GM10248 (cell line): Measurements from ENCODE around the gene ACP4.

Experiments used
- CTCF ChIA-PET: fragments of 300-600 bp; sonication (Branson Sonifier 250); formaldehyde crosslinking; extraction: SDS; loops from one replicate; lab custom pipeline; 2021; ENCODE audit warnings: antibody characterized with exemption; lab: Yijun Ruan, JAX
- POLR2A ChIA-PET: fragments of 350-650 bp; sonication (Branson Sonifier 250); formaldehyde crosslinking; extraction: SDS; loops from one replicate; lab custom pipeline; 2020; ENCODE audit warnings: antibody characterized with exemption; lab: Yijun Ruan, JAX
- DNase-seq: peaks from one replicate; pipeline ENCODE4 v3.0.0; 2012; ENCODE audit errors: extremely low spot score
- TF ChIP-seq, protein P1 (sequence below): IDR thresholded peaks from 2 replicates; pipeline ENCODE4 v1.5.1; 2012; ENCODE audit warnings: mild to moderate bottlenecking, low read depth; ENCODE audit errors: extremely low read depth, missing control alignments, control extremely low read depth

ACP4 gene

DNA sequence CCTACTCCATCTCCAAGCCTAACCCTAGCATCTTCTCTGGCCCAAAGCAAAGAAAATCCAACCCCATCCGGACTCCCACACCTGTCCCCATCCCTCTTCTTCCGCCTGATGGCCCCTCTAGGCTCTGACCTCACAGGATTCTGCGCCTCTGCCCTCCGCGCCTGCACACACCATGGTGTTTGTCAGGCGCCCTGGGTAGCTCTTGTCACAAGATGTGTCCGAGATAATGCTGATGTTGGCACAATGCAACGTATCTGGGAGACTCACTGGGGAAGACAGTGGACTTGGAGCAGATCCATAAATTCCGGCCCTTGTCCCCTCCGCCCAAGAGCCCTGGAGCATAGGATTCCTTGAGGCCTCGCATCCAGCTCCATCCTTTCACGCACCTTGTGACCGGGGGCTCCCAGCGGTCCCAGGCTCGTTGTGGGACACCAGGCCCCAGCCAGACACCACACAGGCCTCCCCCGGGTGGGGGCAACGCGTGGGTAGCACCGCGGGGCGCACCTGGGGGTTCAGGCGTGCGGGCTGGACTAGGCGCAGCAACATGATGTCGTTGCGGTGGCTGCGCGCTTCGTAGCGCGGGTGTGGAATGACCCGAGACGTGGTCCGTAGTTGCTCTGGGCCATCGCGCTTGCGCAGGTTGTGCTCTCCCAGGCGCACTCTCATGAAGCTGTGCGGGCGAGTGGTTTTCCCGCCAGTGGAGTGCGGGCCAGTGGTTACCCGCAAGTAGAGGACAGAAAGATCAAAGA lies 36.5 kb downstream of the ACP4 start:
- ChIA-PET POLR2A (no interaction called here), CTCF (no interaction called here)
- no peak for DNase-seq
- TF ChIP-seq, protein P1, sequence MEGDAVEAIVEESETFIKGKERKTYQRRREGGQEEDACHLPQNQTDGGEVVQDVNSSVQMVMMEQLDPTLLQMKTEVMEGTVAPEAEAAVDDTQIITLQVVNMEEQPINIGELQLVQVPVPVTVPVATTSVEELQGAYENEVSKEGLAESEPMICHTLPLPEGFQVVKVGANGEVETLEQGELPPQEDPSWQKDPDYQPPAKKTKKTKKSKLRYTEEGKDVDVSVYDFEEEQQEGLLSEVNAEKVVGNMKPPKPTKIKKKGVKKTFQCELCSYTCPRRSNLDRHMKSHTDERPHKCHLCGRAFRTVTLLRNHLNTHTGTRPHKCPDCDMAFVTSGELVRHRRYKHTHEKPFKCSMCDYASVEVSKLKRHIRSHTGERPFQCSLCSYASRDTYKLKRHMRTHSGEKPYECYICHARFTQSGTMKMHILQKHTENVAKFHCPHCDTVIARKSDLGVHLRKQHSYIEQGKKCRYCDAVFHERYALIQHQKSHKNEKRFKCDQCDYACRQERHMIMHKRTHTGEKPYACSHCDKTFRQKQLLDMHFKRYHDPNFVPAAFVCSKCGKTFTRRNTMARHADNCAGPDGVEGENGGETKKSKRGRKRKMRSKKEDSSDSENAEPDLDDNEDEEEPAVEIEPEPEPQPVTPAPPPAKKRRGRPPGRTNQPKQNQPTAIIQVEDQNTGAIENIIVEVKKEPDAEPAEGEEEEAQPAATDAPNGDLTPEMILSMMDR: no peak

DNA sequence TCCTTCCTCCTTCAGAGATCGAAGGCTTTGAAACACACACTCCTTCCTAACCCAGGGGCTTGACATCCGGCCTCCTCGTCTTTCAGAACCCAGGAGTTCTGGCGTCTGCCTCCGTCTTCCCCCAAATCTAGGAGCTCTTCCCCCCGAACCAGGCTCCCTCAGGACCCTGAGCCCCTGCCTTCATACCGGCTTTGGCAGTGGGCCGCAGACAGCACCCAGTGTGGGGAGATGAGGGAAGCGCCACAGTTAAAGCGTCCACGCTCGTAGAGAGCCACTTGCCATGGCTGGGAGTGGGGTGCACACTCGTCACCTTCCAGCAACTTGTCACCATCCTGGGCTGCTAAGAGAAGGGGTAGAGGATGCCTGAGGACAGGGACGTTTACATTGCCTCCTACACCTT lies 37.3 kb downstream of the ACP4 start:
- CTCF ChIA-PET: no interaction called here
- POLR2A ChIA-PET: no interaction called here

DNA sequence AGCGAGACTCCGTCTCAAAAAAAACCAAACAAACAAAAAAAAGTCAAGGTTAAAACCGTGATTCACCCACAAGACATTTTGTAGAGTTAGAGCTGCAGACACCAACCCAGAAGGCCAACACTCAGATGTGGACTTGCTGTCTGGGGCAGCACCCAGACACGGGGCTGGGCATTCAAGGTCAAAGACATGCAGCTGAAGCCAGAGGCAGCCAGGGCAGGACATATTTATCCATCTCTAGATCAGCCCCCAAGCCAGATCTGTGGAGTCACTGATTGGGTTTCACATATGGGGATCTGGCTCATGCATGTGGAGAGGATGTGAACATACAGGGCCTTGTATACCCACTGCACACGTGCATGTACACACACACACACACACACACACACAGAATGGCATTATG lies 39.6 kb downstream of the ACP4 start:
- DNase-seq: no peak
- TF ChIP-seq, protein P1: no peak
- ChIA-PET POLR2A (no interaction called here), CTCF (interaction anchor here (1.1 to 1.4 kb wide), 2 partner anchors 9 to 11 kb away, joined by 4 to 5 read pairs; no protein-coding TSS in a partner anchor)

More for the DNA sequence above, 37.3 kb downstream of the ACP4 start:
- no peak for DNase-seq
- TF ChIP-seq, protein P1: no peak

DNA sequence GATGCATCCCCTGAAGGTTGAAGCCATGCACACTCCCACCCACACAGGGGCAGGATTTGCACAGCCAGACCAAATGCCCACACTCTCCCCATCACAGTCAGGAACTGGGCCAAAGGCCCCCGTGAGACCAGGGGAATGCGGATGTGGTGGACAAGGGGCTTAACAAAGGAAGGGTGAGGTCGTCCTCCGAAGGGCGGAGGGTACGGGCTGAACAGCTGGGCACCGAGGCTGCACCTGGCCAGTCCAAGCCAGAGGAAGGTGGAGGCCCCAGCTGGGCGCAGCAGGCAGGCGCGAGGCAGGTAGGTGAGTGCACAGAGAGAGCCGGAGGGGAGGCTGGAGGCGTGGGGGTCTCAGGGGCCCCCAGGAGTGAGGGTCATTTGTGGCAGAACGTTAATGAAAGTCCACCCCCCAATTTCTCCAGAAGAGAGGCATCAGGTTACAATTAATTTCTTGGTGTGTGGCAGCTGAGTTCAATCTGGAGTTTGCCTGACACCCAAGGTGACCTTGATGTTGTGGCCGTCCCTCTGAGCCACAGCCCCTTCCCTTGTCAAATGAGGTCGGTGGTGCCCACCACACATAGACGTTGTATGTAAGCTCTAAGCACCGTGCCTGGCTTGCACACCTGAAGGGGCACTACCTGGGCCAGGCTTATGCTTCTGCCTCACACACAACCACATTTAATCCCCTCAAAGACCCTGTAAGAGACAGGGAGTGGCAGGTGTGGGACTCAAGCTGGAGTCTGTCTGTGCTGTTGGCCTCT lies 40.2 kb downstream of the ACP4 start:
- TF ChIP-seq, protein P1: no peak
- no peak for DNase-seq
- POLR2A ChIA-PET: no interaction called here
- CTCF ChIA-PET: no interaction called here

- ChIA-PET CTCF (no interaction called here), POLR2A (no interaction called here)
- no peak for DNase-seq
- TF ChIP-seq, protein P1: no peak
These were observed 40.8 kb downstream of the ACP4 start for GRCh38 chr19:50831026-50831396.

DNA sequence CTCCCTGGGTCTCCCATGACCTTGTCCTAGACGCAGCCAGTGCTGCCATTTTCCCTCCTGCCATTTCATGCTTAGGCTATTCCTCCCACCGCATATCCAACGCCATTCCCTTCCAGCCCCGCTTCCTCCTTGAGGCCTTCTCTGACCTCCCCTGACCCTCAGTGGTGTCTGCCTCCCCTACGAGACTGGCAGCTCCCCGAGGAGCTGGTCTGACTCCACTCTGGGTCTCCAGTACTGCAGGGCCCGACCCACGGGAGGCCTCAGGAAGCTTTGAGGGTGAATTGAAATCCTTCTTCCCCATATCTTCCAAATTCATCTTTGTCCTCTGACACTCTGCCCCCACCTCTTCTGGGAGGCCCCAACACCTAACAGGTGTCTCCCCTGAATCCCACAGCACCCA lies 42.5 kb downstream of the ACP4 start:
- POLR2A ChIA-PET: no interaction called here
- no peak for DNase-seq
- TF ChIP-seq, protein P1: no peak
- CTCF ChIA-PET: no interaction called here
